ENCODE measurements around the gene GNG12.

The GNG12 gene

GRCh38 chr1:67777440-67777839 lies 55.8 kb downstream of the GNG12 start:
- DNase-seq, result no peak

- DNase-seq, result no peak
Observed at GRCh38 chr1:67777016-67777415, 56.3 kb downstream of the GNG12 start.

GRCh38 chr1:67773462-67773861 lies 59.8 kb downstream of the GNG12 start:
- DNase-seq, result peak; percentile 56

GRCh38 chr1:67771749-67772148 lies 61.5 kb downstream of the GNG12 start:
- peak; percentile 78 for DNase-seq

- DNase-seq, result peak; percentile 85
Observed at GRCh38 chr1:67771152-67771551, 62.1 kb downstream of the GNG12 start.

- no peak for DNase-seq
Observed at GRCh38 chr1:67769633-67770256, 63.5 kb downstream of the GNG12 start.

GRCh38 chr1:67768480-67768879 lies 64.8 kb downstream of the GNG12 start:
- no peak for DNase-seq

- no peak for DNase-seq
Observed at GRCh38 chr1:67767103-67767782, 66.0 kb downstream of the GNG12 start.

GRCh38 chr1:67766141-67766978 lies 66.9 kb downstream of the GNG12 start:
- DNase-seq, result peak; percentile 94

- no peak for DNase-seq
Observed at GRCh38 chr1:67764633-67765032, 68.6 kb downstream of the GNG12 start.

GRCh38 chr1:67761730-67762129 lies 71.5 kb downstream of the GNG12 start:
- DNase-seq, result no peak

- DNase-seq, result no peak
Observed at GRCh38 chr1:67761091-67761490, 72.2 kb downstream of the GNG12 start.

GRCh38 chr1:67760030-67760821 lies 73.0 kb downstream of the GNG12 start:
- DNase-seq, result peak; percentile 66

- DNase-seq, result peak; percentile 56
Observed at GRCh38 chr1:67759692-67760029, 73.6 kb downstream of the GNG12 start.

- DNase-seq, result no peak
Observed at GRCh38 chr1:67759066-67759465, 74.2 kb downstream of the GNG12 start.

- DNase-seq, result no peak
Observed at GRCh38 chr1:67755619-67756018, 77.6 kb downstream of the GNG12 start.

- DNase-seq, result no peak
Observed at GRCh38 chr1:67755160-67755559, 78.1 kb downstream of the GNG12 start.

GRCh38 chr1:67754526-67754920 lies 78.7 kb downstream of the GNG12 start:
- DNase-seq, result no peak

- no peak for DNase-seq
Observed at GRCh38 chr1:67753776-67754525, 79.3 kb downstream of the GNG12 start.

- DNase-seq, result peak; percentile 67
Observed at GRCh38 chr1:67752306-67752705, 81.0 kb downstream of the GNG12 start.

- DNase-seq, result no peak
Observed at GRCh38 chr1:67750691-67751054, 82.6 kb downstream of the GNG12 start.
